Measurements from ENCODE around the gene DOK6. TPM values are rescaled to one million over a fixed set of nuclear protein-coding genes. Genes with fewer than 3 reads are reported as not detected.

Gene DOK6
- total and polyA plus RNA-seq, 2 donors (not counting 1 experiment from before 2014, with no cell fraction given), result not detected

GRCh38 chr18:69845593-69846506 lies 445.2 kb downstream of the DOK6 start:
- Histone ChIP-seq H3K27me3 (replicated peaks in 1 of 4; ENCODE audit: control extremely low read depth in 1 of 4, control insufficient read depth in 3 of 4, insufficient read depth in 4 of 4, low read length in 3 of 4) (no peaks in the 10 kb centered on the region), H3K9me3 (ENCODE audit: control extremely low read depth in 1 of 3, control insufficient read depth in 2 of 3, insufficient read depth in 1 of 3, low read length in 2 of 3) (no peaks in the 10 kb centered on the region), H3K4me1 (ENCODE audit: control insufficient read depth in 2 of 2, insufficient read depth in 2 of 2, low read length in 2 of 2) (no peaks in the 10 kb centered on the region), H4K20me1 (ENCODE audit: control insufficient read depth, insufficient read depth, low read length, poor library complexity, severe bottlenecking) (no peaks in the 10 kb centered on the region), H3K27ac (ENCODE audit: low read length in 2 of 2) (no peak overlapping the region), H3K9ac (ENCODE audit: low read length) (no peak overlapping the region), H3K79me2 (ENCODE audit: control insufficient read depth, insufficient read depth, low read length) (no peaks in the 10 kb centered on the region), H3K4me2 (replicated peaks; ENCODE audit: low read depth, low read length, poor library complexity, severe bottlenecking) (no peak overlapping the region), H2AFZ (ENCODE audit: insufficient read depth, low read depth, low read length, poor library complexity, severe bottlenecking) (no peak overlapping the region), H3K36me3 (replicated peaks in 1 of 2; ENCODE audit: control extremely low read depth in 1 of 2, control insufficient read depth in 1 of 2, extremely low read depth in 1 of 2, insufficient read depth in 2 of 2, low read length in 1 of 2) (no peaks in the 10 kb centered on the region), H3K4me3 (ENCODE audit: control extremely low read depth in 1 of 5, extremely low read depth in 1 of 5, insufficient read depth in 1 of 5, low read depth in 2 of 5, low read length in 4 of 5) (no peak overlapping the region)
- H3K4me3 Mint-ChIP-seq, result no peak overlapping the region
- ATAC-seq (ENCODE audit: low read depth) (no peak), DNase-seq (no peak)
- no peak overlapping the region for H3K27ac Mint-ChIP-seq
- TF ChIP-seq, protein P1, sequence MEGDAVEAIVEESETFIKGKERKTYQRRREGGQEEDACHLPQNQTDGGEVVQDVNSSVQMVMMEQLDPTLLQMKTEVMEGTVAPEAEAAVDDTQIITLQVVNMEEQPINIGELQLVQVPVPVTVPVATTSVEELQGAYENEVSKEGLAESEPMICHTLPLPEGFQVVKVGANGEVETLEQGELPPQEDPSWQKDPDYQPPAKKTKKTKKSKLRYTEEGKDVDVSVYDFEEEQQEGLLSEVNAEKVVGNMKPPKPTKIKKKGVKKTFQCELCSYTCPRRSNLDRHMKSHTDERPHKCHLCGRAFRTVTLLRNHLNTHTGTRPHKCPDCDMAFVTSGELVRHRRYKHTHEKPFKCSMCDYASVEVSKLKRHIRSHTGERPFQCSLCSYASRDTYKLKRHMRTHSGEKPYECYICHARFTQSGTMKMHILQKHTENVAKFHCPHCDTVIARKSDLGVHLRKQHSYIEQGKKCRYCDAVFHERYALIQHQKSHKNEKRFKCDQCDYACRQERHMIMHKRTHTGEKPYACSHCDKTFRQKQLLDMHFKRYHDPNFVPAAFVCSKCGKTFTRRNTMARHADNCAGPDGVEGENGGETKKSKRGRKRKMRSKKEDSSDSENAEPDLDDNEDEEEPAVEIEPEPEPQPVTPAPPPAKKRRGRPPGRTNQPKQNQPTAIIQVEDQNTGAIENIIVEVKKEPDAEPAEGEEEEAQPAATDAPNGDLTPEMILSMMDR (IDR thresholded peaks at IDR 0.05), result no peak
- TF ChIP-seq EZH2 (IDR thresholded peaks at IDR 0.05; ENCODE audit: borderline replicate concordance, insufficient read depth, low read depth, low read length, poor library complexity, severe bottlenecking), result no peak
- POLR2A ChIA-PET, result no interaction called here
- intact Hi-C loops (cut with micrococcal nuclease), result no loop called here
- no peaks in the 10 kb centered on the region for H3K4me1 Mint-ChIP-seq
- CTCF ChIA-PET, result no interaction called here
- WGBS (ENCODE audit: insufficient coverage), result 95% methylated on average over 6 of the region's 8 CpGs
- H3K9me3 Mint-ChIP-seq (ENCODE audit: insufficient read depth), result no peaks in the 10 kb centered on the region
- H3K27me3 Mint-ChIP-seq, result peaks cover 4% of the 10 kb centered on the region

DNA sequence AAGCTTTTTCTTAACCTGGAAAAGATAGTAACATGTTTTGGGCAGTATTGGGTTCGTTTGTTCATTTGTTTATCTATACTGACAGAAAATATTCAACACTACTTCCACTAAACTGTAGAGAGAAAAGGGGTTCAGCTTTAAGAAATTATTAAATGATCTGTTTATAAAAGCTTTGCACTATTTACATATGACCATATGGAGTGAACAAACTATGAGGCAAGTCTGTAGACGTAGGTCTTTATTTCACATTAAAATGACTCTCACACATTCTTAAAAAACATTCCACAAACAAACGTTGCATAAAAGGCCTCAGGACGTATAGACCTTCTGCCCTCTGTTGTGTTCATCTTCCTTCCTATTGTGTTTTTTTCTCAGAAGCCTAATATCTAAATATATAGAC lies 452.4 kb downstream of the DOK6 start:
- Histone ChIP-seq H4K20me1 (ENCODE audit: control insufficient read depth, insufficient read depth, low read length, poor library complexity, severe bottlenecking) (no peaks in the 10 kb centered on the region), H3K9me3 (ENCODE audit: control extremely low read depth in 1 of 3, control insufficient read depth in 2 of 3, insufficient read depth in 1 of 3, low read length in 2 of 3) (no peaks in the 10 kb centered on the region), H3K36me3 (replicated peaks in 1 of 2; ENCODE audit: control extremely low read depth in 1 of 2, control insufficient read depth in 1 of 2, extremely low read depth in 1 of 2, insufficient read depth in 2 of 2, low read length in 1 of 2) (no peaks in the 10 kb centered on the region), H3K27me3 (replicated peaks in 1 of 4; ENCODE audit: control extremely low read depth in 1 of 4, control insufficient read depth in 3 of 4, insufficient read depth in 4 of 4, low read length in 3 of 4) (no peaks in the 10 kb centered on the region), H3K79me2 (ENCODE audit: control insufficient read depth, insufficient read depth, low read length) (no peaks in the 10 kb centered on the region), H3K4me2 (replicated peaks; ENCODE audit: low read depth, low read length, poor library complexity, severe bottlenecking) (no peak overlapping the region), H2AFZ (ENCODE audit: insufficient read depth, low read depth, low read length, poor library complexity, severe bottlenecking) (no peak overlapping the region), H3K4me3 (ENCODE audit: control extremely low read depth in 1 of 5, extremely low read depth in 1 of 5, insufficient read depth in 1 of 5, low read depth in 2 of 5, low read length in 4 of 5) (no peak overlapping the region), H3K4me1 (ENCODE audit: control insufficient read depth in 2 of 2, insufficient read depth in 2 of 2, low read length in 2 of 2) (no peaks in the 10 kb centered on the region), H3K27ac (ENCODE audit: low read length in 2 of 2) (no peak overlapping the region), H3K9ac (ENCODE audit: low read length) (no peak overlapping the region)
- no peak for TF ChIP-seq EZH2 (IDR thresholded peaks at IDR 0.05; ENCODE audit: borderline replicate concordance, insufficient read depth, low read depth, low read length, poor library complexity, severe bottlenecking)
- TF ChIP-seq, protein P1 (IDR thresholded peaks at IDR 0.05), result no peak
- intact Hi-C loops (cut with micrococcal nuclease), result no loop called here
- H3K27me3 Mint-ChIP-seq, result no peaks in the 10 kb centered on the region
- ChIA-PET CTCF (no interaction called here), POLR2A (no interaction called here)
- no peaks in the 10 kb centered on the region for H3K4me1 Mint-ChIP-seq
- H3K27ac Mint-ChIP-seq, result no peak overlapping the region
- no peak for DNase-seq
- no CpG with 5 or more reads among the region's 4 CpGs for WGBS (ENCODE audit: insufficient coverage)
- H3K4me3 Mint-ChIP-seq, result no peak overlapping the region
- no peak for ATAC-seq (ENCODE audit: low read depth)
- H3K9me3 Mint-ChIP-seq (ENCODE audit: insufficient read depth), result no peaks in the 10 kb centered on the region

All from B cell (primary cell).